Measurements from ENCODE around the gene MTG2.

Gene MTG2

DNA sequence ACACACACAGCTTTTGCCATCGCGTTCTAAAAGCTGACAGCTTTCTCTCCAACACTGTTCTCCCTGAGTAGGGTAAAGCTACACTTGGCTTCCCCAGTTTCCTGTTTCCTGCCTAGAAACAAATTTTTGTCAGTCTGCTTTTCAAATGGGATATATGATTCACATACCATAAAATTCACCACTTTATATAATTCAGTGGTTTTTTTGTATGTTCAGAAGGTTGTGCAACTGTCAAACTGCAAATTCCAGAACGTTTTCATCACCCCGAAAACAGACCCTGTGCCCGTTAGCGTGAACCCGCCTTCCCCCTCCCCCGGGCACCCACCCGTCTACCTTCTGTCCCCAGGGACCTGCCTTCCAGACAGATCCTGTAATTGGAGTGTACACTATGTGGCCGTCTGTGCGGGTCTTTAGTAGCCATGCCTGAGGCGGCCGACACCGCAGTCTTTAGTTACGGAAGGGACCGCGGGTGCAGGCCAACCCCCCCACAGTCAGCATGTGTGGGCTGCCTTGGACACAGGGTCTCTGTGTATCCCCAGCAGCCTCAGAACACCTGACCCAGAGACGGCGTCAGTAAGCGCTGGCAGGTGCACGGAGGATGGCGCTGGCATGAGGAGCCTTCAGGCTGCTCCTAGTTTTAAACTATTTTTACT lies 20.7 kb downstream of the MTG2 start:
- no peak for DNase-seq (ENCODE audit: low read depth in 2 of 2)

DNA sequence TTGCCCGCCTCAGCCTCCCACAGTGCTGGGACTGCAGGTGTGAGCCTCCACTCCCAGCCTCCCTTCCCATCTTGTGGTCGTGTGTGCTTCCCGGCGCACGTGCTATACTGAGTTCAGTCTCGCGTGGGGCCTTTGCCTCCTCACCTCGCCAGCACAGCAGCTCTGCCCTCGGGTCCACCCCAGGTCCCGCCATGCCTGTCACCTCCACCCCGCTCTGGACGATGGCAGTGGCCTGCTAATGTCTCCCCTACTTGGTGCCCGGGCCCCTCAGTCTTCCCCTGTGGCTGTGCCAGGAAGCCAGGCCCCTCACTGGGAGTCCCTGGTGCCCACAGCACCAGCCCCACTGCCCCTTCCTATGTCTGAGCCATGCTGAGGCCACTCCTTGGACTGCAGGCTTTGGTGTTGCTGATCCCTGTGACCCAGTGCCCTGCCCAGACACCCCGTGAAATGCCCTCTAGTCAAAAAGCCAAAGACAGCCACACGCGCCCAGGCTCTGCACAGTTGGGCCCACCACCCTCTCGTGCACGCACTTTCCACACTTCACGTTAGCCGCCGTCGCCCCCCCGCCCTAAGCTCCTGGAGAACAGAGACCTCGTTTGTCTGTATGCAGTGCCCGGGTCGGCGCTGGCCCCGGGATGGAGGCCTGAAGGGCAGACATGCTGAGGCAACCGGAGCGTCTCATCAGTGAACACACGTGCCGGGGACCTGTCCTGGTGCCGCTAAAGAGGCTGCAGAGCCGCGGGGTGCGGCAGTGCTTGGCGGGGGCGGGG lies 23.0 kb downstream of the MTG2 start:
- DNase-seq (ENCODE audit: low read depth in 2 of 2) = no peak

DNA sequence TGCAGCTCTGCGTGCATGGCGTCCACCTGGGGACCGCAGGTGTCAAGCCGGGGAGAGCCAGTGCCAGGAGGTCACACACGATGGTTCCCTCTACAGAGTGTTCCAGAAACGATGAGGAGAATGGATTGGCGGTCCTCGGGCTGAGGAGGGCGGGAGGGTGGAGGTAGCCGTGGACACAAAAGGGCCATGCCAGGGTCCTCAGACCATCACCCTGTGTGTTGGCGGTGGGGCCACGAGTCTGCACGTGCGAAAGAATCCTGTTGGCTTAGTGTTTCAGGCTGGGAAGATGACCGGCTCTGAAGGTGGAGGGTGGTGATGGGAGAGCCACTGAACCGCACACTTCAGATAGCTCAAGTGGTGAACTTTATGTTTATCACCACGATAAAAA lies 23.6 kb downstream of the MTG2 start:
- DNase-seq (ENCODE audit: low read depth in 2 of 2) = no peak

DNA sequence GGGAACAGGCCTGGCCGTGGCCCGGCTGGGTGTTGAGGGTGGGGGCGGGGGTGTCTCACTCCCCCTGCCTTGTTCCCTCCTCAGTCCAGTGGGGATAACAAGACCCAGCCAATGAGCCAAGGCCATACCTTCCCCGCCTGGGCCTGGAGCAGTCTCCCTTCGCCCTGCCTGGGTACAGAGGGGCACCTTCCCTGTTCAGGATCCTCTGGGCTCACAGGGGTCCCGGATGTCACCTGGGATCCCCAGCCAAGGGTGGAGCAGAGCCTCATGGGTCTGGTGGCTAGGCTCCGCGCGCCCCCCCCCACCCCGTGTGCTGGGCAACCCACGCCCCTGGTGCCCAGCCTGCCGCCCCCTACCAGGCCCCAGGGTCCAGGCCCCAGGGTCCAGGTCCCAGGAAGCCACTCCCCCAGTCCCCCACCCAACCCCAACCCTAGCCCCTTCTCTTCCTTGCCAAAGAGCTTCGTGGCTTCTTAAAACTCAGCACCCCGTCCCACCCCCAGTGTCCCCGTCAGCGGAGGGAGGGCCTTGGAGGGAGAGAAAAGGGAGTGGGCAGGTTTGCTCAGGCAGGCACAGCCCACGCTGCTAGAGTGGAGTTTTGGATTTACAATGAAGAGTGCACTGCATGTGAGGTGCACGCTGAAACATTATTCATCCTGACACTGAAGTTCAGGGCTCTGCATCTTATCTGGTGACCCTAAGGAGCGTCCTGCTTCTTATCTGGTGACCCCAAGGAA lies 25.4 kb downstream of the MTG2 start:
- no peak for DNase-seq (ENCODE audit: low read depth in 2 of 2)

DNA sequence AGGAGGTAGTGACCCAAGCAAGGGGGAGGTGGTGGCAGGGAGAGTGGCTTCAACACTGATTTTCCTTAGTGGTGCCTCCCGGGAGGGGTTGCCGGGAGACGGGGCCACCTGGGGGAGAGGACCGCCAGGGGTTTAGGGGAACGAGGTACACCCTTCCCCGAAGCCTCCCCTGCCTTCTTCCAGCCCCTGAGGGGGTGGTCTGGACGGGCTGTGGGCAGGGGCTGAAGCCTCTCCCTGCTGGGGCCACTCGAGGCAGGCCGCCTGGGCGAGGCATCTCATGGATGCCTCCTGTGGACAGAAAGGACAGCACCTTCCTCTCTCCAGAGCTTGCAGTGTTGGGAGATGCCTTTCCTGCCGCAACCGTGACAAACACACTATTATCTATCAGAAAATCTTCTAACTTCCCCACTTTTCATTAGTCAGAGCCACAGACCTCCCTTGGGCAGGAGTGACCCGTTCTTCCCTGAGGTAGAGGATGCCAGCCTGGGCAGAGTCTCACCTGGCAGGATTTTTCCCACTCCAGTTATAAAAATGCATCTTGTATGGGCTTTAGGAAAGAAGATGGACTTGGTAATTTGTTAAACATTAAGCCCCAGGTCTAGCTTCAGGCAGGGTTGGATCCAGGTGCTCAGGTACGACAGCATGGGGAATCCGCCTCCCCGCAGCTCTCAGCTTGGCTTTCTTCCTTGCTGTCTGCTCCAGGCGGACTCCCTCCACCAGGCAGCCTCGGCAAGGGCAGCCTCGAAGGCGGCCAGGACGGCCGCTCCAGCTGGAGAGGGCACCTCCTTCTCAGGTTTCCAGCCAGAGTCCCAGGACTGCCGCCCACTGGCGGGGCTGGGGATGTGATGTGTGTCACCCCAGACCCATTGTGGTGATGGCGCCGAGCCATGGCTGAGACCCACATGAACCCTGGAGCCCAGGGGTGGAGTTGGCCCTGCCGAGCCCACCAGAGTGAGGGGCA lies 26.2 kb downstream of the MTG2 start:
- no peak for DNase-seq (ENCODE audit: low read depth in 2 of 2)

DNA sequence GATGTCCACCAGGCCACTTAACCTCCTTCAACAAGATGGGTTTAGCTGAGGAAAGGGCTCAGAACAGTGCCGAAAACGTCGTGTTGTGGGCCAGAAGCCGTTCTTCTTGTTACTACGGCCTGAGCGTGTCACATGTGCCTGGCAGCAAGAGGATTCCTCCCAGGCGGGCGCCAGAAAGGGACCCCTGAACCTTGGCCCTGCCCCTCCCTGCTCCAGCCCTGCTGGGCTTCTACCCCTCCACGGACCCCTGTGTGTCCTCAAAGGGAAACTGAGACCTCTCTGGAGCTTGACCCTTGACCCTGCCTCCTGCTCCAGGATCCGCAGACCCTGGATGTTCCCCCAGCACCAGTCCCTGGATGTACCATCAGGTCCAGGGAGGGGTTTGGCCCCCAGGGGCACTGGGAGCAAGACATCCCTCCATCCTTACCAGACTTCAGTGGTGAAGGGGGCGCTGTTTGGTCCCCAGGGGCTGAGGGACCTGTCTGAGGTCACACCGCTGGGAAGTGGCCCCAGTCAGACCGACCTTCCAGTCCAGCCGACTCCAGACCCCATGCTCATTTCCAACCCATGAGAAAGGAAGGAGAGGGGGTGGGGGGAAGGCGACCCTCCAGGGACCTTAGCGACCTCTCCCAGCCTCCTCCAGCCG lies 27.1 kb downstream of the MTG2 start:
- no peak for DNase-seq (ENCODE audit: low read depth in 2 of 2)

DNA sequence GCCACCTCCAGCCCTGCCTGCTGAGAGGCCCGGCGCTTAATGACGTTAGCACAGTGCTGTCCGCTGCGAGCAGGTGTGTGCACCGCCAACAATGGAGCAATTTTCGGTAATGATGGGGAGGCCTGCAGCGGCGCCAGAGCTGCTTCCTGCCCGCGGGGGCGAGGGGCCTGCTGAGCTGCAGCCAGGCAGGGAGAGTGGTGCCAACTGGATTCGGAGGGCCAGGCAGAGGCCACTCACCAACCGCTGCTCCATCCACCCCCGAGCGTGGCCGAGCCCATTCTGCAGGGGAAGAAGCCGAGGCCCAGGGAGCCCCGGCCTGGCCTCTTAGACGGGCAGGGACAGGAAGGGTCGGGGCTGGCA lies 27.6 kb downstream of the MTG2 start:
- no peak for DNase-seq (ENCODE audit: low read depth in 2 of 2)

DNA sequence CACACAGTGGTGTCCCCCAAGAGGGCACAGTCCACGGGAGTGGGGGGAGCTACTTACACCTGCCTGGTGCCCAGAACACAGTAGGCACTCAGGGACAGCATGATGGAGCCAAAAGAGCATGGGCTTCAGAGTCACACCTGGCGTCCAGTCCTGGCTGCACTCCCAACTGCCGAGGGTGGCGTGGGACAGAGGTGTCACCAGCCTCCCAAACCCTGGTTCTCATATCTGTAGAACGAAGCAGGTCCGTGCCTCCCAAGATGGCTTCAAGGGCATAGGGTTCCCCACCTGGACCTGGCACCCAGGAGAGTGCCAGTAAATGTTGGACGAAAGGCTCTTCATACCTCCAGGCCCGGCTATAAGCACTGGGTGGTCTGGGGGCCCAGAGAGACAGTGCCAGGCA lies 28.4 kb downstream of the MTG2 start:
- no peak for DNase-seq (ENCODE audit: low read depth in 2 of 2)

DNA sequence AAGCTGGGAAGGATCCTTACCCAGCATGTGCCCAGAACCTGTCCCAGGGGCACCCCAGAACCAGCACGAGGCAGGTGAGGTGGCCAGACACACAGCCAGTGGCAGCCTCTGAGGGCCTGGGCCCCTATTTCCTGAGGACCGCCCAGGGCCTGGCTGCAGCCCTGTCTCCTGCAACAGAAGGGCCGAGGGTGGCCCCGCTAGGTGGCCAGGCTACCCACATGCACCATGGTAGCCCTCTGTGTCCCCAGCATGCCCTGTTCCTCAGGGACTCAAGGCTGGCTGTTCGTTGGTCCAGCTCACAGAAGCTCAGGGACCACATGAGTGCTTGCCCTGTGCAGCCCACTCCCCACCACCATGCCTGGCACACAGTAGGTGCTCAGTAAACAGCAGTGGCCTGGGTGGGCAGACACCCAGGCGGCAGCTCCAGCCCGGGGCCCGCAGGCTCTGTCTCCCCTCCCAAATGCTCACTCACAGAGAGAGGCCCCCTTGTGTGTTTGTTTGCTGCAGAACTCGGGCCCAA lies 29.0 kb downstream of the MTG2 start:
- DNase-seq (ENCODE audit: low read depth in 2 of 2) = no peak

DNA sequence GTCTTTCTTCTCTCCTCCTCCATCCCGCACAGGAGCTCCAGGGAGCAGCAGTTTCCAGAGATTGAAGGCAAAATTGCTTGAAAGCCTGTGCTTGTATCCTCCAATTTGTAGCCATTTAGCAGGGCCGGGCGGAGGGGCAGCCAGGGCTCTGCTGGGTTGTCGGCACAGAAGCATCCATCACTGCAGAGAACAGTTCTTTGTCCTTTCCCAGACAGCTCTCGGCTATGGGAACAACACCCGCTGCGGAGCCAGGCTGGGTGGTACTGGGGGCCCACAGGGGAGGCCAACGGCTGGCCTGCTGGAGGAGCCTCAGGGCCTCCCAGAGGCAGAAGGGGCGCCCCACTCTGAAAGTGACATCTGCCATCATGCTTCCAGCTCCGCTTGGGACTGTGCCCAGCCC lies 29.5 kb downstream of the MTG2 start:
- no peak for DNase-seq (ENCODE audit: low read depth in 2 of 2)

DNA sequence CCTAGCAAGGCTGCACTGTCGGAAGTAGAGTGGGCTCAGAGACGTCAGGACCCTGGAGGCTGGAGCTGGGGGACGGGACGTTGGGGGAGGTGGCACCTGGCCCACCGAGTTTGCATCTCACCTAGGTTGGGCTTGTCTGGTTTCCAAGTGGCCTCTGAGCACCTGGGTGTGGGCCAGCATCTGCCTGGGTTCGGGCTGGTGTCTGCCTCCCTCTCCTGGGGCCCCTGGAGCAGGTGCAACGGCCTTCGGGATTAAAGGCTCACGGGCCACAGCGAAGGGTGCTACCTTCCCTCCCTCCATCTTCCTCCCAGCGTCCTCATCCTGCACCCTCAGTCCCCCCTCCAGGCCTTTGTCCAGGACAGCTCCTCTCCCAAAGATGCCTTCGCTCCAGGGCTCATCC lies 31.2 kb downstream of the MTG2 start:
- DNase-seq (ENCODE audit: low read depth in 2 of 2) = no peak

DNA sequence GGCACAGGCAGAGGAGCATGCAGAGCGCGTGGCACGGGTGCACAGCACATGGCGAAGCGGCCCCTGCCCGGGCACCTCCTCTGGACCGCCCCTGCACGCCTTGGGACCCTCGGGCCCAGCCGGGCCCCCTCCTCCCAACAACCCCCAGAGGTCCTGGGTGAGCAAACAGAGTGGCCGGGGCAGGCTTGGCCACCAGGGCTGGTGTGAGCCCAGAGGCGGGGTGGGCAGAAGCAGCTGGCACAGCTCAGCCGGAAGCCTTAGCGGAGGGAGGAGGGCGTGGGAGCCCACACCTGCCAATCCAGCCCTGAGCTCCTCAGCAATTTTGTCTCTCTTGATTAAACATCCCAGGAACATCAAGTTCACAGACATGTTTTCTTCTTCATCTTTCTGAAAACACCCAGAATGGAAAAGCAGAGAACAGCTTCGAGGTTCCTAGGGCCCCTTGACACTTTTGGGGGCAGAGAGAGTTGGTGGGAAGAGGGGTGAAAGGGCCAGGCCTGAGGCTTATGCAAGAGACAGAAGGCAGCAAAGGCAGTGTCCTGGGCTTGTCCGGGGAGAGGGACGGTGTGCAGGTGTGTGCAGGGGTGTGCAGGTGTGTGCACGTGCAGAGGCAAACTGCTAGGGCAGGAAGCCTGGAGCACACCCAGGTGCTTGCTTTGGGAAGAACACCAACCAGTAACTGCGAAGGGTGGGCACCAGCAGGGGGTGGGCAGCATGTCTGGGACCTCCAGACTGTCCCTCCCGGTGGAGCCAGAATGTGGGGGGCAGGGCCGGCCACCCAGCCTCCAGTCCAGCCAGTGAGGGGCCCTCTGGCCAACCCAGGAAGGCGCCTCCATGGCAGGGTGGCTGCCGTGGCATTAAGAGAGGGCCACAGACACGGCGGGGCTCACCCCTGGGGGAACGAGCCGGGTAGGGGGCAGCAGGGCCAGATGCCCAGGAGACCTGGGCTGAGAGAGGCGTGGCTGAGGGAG lies 32.5 kb downstream of the MTG2 start:
- DNase-seq (ENCODE audit: low read depth in 2 of 2) = no peak

DNA sequence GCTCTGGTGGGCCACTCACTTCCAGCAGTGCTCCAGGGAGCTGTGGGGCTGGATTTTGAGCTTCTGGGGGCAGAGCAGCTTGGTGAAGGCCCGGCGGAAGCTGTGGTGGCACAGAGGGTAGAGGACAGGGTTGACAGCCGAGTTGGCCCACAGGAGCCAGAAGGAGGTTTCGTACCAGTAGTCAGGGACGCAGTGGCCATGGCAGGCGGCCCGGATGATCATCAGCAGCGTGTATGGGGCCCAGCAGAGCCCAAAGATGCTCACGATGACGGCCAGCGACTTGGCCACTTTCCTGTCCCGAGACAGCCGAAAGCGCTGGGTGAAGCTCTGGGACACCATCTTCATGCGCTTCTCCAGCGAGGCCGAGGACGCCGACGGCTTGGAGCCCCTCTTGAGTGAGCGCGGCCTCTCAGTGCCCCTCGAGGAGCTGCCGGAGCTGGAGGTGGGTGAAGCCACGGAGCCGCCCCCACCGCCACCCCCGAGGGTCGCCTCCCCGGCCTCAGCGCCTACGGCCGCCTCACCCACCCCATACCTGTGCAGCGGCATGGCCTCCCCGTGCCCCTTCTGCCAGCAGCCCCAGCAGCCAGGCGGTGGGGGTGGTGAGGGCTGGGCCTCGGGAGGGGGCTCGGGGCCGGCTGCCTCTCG lies 33.3 kb downstream of the MTG2 start:
- DNase-seq (ENCODE audit: low read depth in 2 of 2) = no peak

DNA sequence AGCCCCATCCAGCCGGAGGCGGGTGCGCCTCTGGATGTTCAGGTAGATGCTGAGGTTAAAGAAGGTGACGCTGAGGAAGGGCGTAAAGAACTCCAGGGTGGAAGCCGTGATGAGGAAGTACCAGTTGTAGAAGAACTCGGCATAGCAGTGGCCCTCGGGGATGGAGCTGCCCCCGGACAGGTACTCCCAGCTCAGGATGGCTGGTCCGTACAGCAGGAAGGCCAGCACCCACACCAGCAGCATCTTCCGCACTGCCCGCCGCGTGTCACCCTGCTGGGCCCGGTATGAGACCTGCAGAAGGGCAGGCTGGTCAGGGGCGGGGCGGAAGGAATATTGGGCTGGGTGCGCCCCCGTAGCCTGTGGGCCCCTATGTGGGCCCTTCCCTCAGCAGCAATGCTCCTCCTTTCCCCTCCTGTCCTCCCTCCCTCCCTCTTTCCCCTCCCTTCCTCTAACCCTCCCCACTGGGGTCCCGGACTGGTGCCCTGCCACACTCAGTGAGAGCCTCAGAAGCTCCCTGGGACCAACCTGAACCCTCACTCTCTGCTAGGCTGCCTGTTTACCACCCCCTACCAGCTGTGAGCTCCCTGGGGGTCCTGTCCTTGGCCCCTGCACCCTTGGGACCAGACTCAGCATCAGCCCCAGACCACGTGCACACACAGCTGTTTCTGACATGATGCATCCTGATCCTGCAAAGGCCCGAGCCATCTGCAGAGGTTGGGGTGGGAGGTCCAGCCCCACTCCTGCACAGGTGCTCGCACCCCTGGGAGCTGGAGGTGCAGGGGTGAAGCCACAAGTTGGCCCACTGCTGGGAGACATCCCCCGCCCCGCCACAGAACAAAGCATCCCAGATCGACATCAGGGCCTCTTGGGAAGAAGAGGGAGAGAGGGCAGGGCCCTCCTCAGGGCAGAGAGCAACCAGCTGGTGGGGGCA lies 34.1 kb downstream of the MTG2 start:
- DNase-seq (ENCODE audit: low read depth in 2 of 2) = no peak

DNA sequence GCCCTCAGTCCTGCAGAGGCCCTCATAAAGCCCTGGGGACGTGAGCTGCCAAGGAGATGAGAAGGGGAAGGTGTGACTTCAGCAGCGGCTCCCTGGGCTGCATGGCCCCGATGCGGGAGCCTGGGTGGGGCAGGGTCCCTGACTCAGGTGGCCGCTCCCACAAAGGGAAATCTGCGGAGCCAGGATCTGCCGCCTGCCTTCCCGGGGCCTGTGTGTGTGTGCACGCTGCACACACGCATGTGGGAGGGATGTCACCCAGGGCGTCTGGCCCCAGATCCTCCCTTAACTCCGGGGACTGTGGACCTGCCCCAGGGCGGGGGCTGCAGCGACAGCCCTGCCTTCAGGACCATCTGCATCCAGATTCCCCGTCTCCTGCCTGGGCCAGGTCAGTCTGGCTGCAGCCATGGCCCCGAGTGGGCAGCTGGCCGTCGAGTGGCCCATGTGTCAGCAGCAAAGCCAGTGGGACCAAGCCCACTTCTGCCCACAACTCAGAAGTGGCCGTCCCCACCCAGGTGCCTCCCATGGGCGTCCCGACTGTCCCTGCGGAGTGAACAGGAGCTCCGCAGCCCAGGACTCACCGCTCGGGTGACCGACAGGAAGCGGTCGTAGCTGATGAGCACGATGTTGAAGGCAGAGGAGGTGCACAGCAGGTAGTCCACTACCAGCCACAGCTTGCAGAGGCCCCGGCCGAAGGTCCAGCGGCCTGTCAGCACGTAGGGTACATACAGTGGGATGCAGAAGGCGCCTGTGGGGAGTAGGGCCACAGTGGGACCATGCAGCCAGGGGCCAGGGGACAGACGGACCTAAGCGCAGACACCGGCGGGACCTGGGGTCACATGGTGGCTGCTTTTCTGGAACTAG lies 35.3 kb downstream of the MTG2 start:
- no peak for DNase-seq (ENCODE audit: low read depth in 2 of 2)

DNA sequence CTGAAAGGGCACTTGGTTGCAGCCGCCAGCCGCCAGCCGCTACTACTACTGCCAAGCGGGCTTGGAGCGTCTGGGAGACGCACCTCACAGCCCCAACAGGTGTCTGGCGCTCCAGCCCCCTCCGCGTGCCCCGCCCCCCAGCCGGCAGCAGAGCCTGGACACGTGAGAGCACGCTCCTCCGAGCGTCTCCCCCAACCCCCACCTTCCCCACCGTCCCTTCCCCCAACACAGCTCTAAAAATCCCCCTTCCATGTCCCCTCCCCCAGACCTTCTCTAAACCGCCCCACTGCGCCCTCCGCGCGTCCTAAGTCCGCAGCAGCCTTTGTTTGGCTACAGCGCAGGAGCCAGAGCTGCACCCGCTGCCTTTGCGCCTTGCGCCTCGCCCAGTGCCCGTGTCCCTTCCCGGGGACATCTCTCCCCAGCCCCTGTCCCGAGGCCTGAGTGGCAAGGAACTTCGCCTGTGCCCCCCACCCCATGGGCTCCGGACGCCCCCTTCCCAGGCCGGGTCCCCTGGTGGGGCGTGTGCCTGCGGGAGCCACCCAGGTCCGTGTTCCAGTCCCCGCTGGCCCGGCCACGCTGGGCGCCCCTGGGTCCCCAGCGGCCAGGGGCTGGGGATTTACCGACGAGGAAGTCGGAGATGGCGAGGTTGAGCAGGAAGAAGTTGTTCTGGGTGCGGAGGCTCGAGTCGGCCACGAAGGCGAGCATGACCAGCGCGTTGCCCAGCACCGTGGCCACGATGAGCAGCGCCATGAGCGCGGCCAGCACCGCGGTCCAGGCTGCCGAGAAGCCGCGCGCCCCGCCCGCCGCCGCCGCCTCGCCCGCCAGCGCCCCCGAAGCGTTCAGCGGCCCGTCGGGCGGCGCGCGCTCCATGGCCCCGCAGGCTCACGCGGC lies 36.5 kb downstream of the MTG2 start:
- DNase-seq (ENCODE audit: low read depth in 2 of 2) = no peak

Data from stimulated activated CD4-positive, alpha-beta T cell treated with anti-CD3 and anti-CD28 coated beads, Interleukin-1b, Interleukin-23, amount 100 ng/mL, for 4 hours (primary cell).